OCI-LY1 (cell line): ENCODE results near the gene PSORS1C1.

Experiments used
- H2AFZ ChIP-seq: fragments of 200-600 bp; sonication (generic), shearing (Covaris generic); 2 replicates; pipeline ENCODE4 v1.6.0; 2014; ENCODE audit warnings: antibody characterized with exemption, mild to moderate bottlenecking, low read length
- H3F3A ChIP-seq: fragments of 200-600 bp; sonication (generic), shearing (Covaris generic); 2 replicates; pipeline ENCODE4 v1.6.0; 2014; ENCODE audit warnings: mild to moderate bottlenecking, antibody characterized with exemption, low read length, moderate library complexity; ENCODE audit not compliant: insufficient read depth
- H3K27ac ChIP-seq: fragments of 200-600 bp; sonication (generic); 2 replicates; pipeline ENCODE4 v1.5.1; 2014; ENCODE audit warnings: low read length, mixed run types, mild to moderate bottlenecking, low read depth; ENCODE audit not compliant: poor library complexity, severe bottlenecking
- H3K27me3 ChIP-seq: fragments of 200-600 bp; sonication (generic); 2 replicates; pipeline ENCODE4 v1.6.0; 2014; ENCODE audit warnings: antibody characterized with exemption, mild to moderate bottlenecking, low read length, moderate library complexity; ENCODE audit not compliant: insufficient read depth
- H3K36me3 ChIP-seq: fragments of 200-600 bp; sonication (generic); 2 replicates; pipeline ENCODE4 v1.6.1; 2014; ENCODE audit warnings: mild to moderate bottlenecking, antibody characterized with exemption, low read length, moderate library complexity, mixed read lengths; ENCODE audit not compliant: insufficient read depth
- H3K4me1 ChIP-seq: fragments of 200-600 bp; sonication (generic); 2 replicates; pipeline ENCODE4 v1.5.1; 2014; ENCODE audit warnings: mild to moderate bottlenecking, low read length, moderate library complexity; ENCODE audit not compliant: insufficient read depth, severe bottlenecking
- H3K4me2 ChIP-seq: fragments of 200-600 bp; sonication (generic), shearing (Covaris generic); 2 replicates; pipeline ENCODE4 v1.6.1; 2014; ENCODE audit warnings: low read length
- H3K4me3 ChIP-seq: fragments of 200-600 bp; sonication (generic); 2 replicates; pipeline ENCODE4 v1.5.1; 2014; ENCODE audit warnings: low read length, low read depth, mild to moderate bottlenecking, mixed read lengths; ENCODE audit not compliant: poor library complexity, severe bottlenecking
- H3K79me2 ChIP-seq: fragments of 200-600 bp; shearing (Covaris generic); 2 replicates; pipeline ENCODE4 v1.6.1; 2016; ENCODE audit warnings: mixed run types, low read length, mixed read lengths; ENCODE audit not compliant: insufficient read depth
- H3K9ac ChIP-seq: fragments of 200-600 bp; sonication (generic), shearing (Covaris generic); 2 replicates; pipeline ENCODE4 v1.6.1; 2014; ENCODE audit warnings: mild to moderate bottlenecking, low read length, mixed read lengths
- H3K9me2 ChIP-seq: fragments of 200-600 bp; sonication (generic), shearing (Covaris generic); 2 replicates; pipeline ENCODE4 v1.6.1; 2014; ENCODE audit warnings: low read depth, mild to moderate bottlenecking, low read length, mixed read lengths
- H3K9me3 ChIP-seq: fragments of 200-600 bp; shearing (Covaris generic); 2 replicates; pipeline ENCODE4 v1.6.1; 2014; ENCODE audit warnings: low read length, mixed read lengths
- H4K20me1 ChIP-seq: fragments of 200-600 bp; sonication (generic), shearing (Covaris generic); 2 replicates; pipeline ENCODE4 v1.6.0; 2016; ENCODE audit warnings: mild to moderate bottlenecking, low read length; ENCODE audit not compliant: insufficient read depth
- EZH2 ChIP-seq: fragments of 200-600 bp; sonication (generic), shearing (Covaris generic); IDR thresholded peaks from 2 replicates; pipeline ENCODE4 v1.8.0; 2017; ENCODE audit warnings: borderline replicate concordance, mixed run types, mild to moderate bottlenecking, antibody characterized with exemption, low read length, moderate library complexity, mixed read lengths
- TF ChIP-seq, protein P1 (sequence below): fragments of 200-600 bp; sonication (generic), shearing (Covaris generic); IDR thresholded peaks from 2 replicates; pipeline ENCODE4 v1.5.1; 2017; ENCODE audit warnings: mild to moderate bottlenecking, antibody characterized with exemption, low read length, moderate library complexity, mixed read lengths

Gene PSORS1C1

GRCh38 chr6:31170987-31171671 is 56.5 kb downstream of the PSORS1C1 start:
- TF ChIP-seq, protein P1, sequence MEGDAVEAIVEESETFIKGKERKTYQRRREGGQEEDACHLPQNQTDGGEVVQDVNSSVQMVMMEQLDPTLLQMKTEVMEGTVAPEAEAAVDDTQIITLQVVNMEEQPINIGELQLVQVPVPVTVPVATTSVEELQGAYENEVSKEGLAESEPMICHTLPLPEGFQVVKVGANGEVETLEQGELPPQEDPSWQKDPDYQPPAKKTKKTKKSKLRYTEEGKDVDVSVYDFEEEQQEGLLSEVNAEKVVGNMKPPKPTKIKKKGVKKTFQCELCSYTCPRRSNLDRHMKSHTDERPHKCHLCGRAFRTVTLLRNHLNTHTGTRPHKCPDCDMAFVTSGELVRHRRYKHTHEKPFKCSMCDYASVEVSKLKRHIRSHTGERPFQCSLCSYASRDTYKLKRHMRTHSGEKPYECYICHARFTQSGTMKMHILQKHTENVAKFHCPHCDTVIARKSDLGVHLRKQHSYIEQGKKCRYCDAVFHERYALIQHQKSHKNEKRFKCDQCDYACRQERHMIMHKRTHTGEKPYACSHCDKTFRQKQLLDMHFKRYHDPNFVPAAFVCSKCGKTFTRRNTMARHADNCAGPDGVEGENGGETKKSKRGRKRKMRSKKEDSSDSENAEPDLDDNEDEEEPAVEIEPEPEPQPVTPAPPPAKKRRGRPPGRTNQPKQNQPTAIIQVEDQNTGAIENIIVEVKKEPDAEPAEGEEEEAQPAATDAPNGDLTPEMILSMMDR: no peak
- TF ChIP-seq EZH2: no peak
- no peaks in the 10 kb centered on the region for H3K79me2 ChIP-seq
- no peak overlapping the region for H3K9ac ChIP-seq
- no peak overlapping the region for H3K4me2 ChIP-seq
- H3K4me3 ChIP-seq: no peak overlapping the region
- no peak overlapping the region for H3K27ac ChIP-seq
- H3K9me3 ChIP-seq: no peaks in the 10 kb centered on the region
- no peaks in the 10 kb centered on the region for H3F3A ChIP-seq
- no peaks in the 10 kb centered on the region for H3K4me1 ChIP-seq
- no peaks in the 10 kb centered on the region for H3K9me2 ChIP-seq
- no peaks in the 10 kb centered on the region for H4K20me1 ChIP-seq
- no peak overlapping the region for H2AFZ ChIP-seq
- H3K36me3 ChIP-seq: no peaks in the 10 kb centered on the region
- H3K27me3 ChIP-seq: no peaks in the 10 kb centered on the region

- no peaks in the 10 kb centered on the region for H3K27me3 ChIP-seq
- no peaks in the 10 kb centered on the region for H3K79me2 ChIP-seq
- H4K20me1 ChIP-seq: no peaks in the 10 kb centered on the region
- no peaks in the 10 kb centered on the region for H3K9me3 ChIP-seq
- H3F3A ChIP-seq: no peaks in the 10 kb centered on the region
- H3K4me1 ChIP-seq: no peaks in the 10 kb centered on the region
- no peaks in the 10 kb centered on the region for H3K9me2 ChIP-seq
- TF ChIP-seq EZH2: no peak
- TF ChIP-seq, protein P1: no peak
- no peaks in the 10 kb centered on the region for H3K36me3 ChIP-seq
- no peak overlapping the region for H3K4me2 ChIP-seq
- H3K9ac ChIP-seq: no peak overlapping the region
- H2AFZ ChIP-seq: no peak overlapping the region
- no peak overlapping the region for H3K4me3 ChIP-seq
- H3K27ac ChIP-seq: no peak overlapping the region
Observed at GRCh38 chr6:31171931-31172905, 57.6 kb downstream of the PSORS1C1 start.

- TF ChIP-seq, protein P1: no peak
- no peak for TF ChIP-seq EZH2
Observed at GRCh38 chr6:31172973-31173384, 58.4 kb downstream of the PSORS1C1 start.

More at GRCh38 chr6:31172973-31173384, 58.4 kb downstream of the PSORS1C1 start:
- Histone ChIP-seq H3K79me2 (no peaks in the 10 kb centered on the region), H4K20me1 (no peaks in the 10 kb centered on the region), H3K9me3 (no peaks in the 10 kb centered on the region), H3K36me3 (no peaks in the 10 kb centered on the region), H3K4me3 (no peak overlapping the region), H3K4me2 (no peak overlapping the region), H2AFZ (no peak overlapping the region), H3K9ac (no peak overlapping the region), H3K9me2 (no peaks in the 10 kb centered on the region), H3K27ac (no peak overlapping the region), H3F3A (no peaks in the 10 kb centered on the region), H3K4me1 (no peaks in the 10 kb centered on the region), H3K27me3 (no peaks in the 10 kb centered on the region)
